Panc1 (cell line): ENCODE results near the gene RFX2.

Experiments
- CTCF ChIP-seq: fragments of 450-650 bp; IDR thresholded peaks from 2 replicates; pipeline ENCODE4 v1.5.1; 2017; ENCODE audit warnings: mild to moderate bottlenecking
- POLR2AphosphoS5 ChIP-seq: IDR thresholded peaks from 2 replicates; pipeline ENCODE4 v1.6.1; 2012; ENCODE audit warnings: mild to moderate bottlenecking, low read depth, low read length, moderate library complexity
- REST ChIP-seq, 2 experiments: IDR thresholded peaks; 2 replicates each; pipeline ENCODE4 v1.6.1; 2011 to 2012; ENCODE audit warnings: low read depth in 2 of 2, control low read depth in 1 of 2, low read length in 1 of 2, mild to moderate bottlenecking in 1 of 2, moderate library complexity in 1 of 2; ENCODE audit not compliant: insufficient read depth in 1 of 2
- TCF7L2 ChIP-seq: IDR thresholded peaks from 2 replicates; pipeline ENCODE4 v1.6.1; 2011; ENCODE audit warnings: mild to moderate bottlenecking, low read depth, low read length, inconsistent platforms

GRCh38 chr19:5949792-5950305 is 160.5 kb downstream of the RFX2 start:
- TF ChIP-seq CTCF: no peak
- no peak for TF ChIP-seq POLR2AphosphoS5
- no peak for TF ChIP-seq TCF7L2
- TF ChIP-seq REST (IDR thresholded peaks at IDR 0.05; ENCODE audit: insufficient read depth in 1 of 2, low read depth in 2 of 2, low read length in 1 of 2): no peak
